DND-41 (cell line): ENCODE results near the gene FRG1.
A peak's percentile ranks its signal among the peaks of the same experiment; 100 is the strongest.
"Not testable (repeated sequence)": the region's sequence is repeated elsewhere in the genome, so short reads cannot be mapped to it uniquely, and the experiment has no call there.

ENCODE experiments used
- ATAC-seq: fragments of 200-7000 bp; cut with Tn5 transposase; 3 replicates; pipeline ENCODE4 v1.9.1; 2021; ENCODE audit warnings: low read depth; ENCODE audit not compliant: insufficient read depth
- DNase-seq: peaks from one replicate; pipeline ENCODE4 v3.0.0-alpha.2; 2020
- H2AFZ ChIP-seq: 2 replicates; pipeline ENCODE4 v1.6.0; 2012; ENCODE audit warnings: low read depth, low read length
- H3K27ac ChIP-seq: 2 replicates; pipeline ENCODE4 v1.5.1; 2012; ENCODE audit warnings: low read length, inconsistent platforms
- H3K27me3 ChIP-seq: fragments of 200-600 bp; sonication (generic); 2 replicates; pipeline ENCODE4 v1.6.0; 2012; ENCODE audit warnings: low read length, mild to moderate bottlenecking, inconsistent platforms; ENCODE audit not compliant: insufficient read depth, poor library complexity
- H3K36me3 ChIP-seq: 2 replicates; pipeline ENCODE4 v1.5.1; 2012; ENCODE audit warnings: low read length, inconsistent platforms; ENCODE audit not compliant: insufficient read depth
- H3K4me1 ChIP-seq: 2 replicates; pipeline ENCODE4 v1.5.1; 2012; ENCODE audit warnings: mild to moderate bottlenecking, low read length; ENCODE audit not compliant: insufficient read depth
- H3K4me2 ChIP-seq: 2 replicates; pipeline ENCODE4 v1.6.0; 2012; ENCODE audit warnings: mild to moderate bottlenecking, moderate library complexity, low read length, inconsistent platforms; ENCODE audit not compliant: insufficient read depth
- H3K4me3 ChIP-seq, 2 experiments: fragments of 200-600 bp in 1 of 2; shearing (Covaris generic) in 1 of 2; 2 replicates each; pipeline ENCODE4 v1.5.1; 2012 to 2016; ENCODE audit warnings: inconsistent platforms in 2 of 2, low read length in 2 of 2, mild to moderate bottlenecking in 2 of 2, low read depth in 1 of 2, moderate library complexity in 1 of 2
- H3K79me2 ChIP-seq: 2 replicates; pipeline ENCODE4 v1.6.0; 2012; ENCODE audit warnings: low read length, inconsistent platforms; ENCODE audit not compliant: insufficient read depth
- H3K9ac ChIP-seq: 2 replicates; pipeline ENCODE4 v1.6.0; 2012; ENCODE audit warnings: low read depth, mild to moderate bottlenecking, inconsistent platforms, low read length, moderate library complexity
- H3K9me3 ChIP-seq: 2 replicates; pipeline ENCODE4 v1.5.1; 2012; ENCODE audit warnings: low read length, moderate library complexity, mild to moderate bottlenecking, inconsistent platforms; ENCODE audit not compliant: insufficient read depth, severe bottlenecking
- H4K20me1 ChIP-seq: 2 replicates; pipeline ENCODE4 v1.6.0; 2012; ENCODE audit warnings: low read length; ENCODE audit not compliant: insufficient read depth
- CTCF ChIP-seq: IDR thresholded peaks from 2 replicates; pipeline ENCODE4 v1.5.1; 2012; ENCODE audit warnings: borderline replicate concordance, low read length, moderate library complexity, mild to moderate bottlenecking; ENCODE audit not compliant: poor library complexity, severe bottlenecking; ENCODE audit errors: extremely low read depth
- EZH2 ChIP-seq: IDR thresholded peaks from 3 replicates; pipeline ENCODE4 v1.6.1; 2012; ENCODE audit warnings: borderline replicate concordance, low read depth, mild to moderate bottlenecking, moderate library complexity, low read length, inconsistent platforms; ENCODE audit not compliant: severe bottlenecking

FRG1 gene

GRCh38 chr4:189981970-189982369 is 41.3 kb downstream of the FRG1 start:
- Histone ChIP-seq H3K36me3 (no peaks in the 10 kb centered on the region), H3K9me3 (no peaks in the 10 kb centered on the region), H3K4me3 (no peak overlapping the region), H3K4me2 (no peak overlapping the region), H4K20me1 (no peaks in the 10 kb centered on the region), H3K79me2 (no peaks in the 10 kb centered on the region), H3K27me3 (no peaks in the 10 kb centered on the region), H3K27ac (no peak overlapping the region), H3K9ac (no peak overlapping the region), H3K4me1 (no peaks in the 10 kb centered on the region), H2AFZ (no peak overlapping the region)
- ATAC-seq = no peak
- no peak for TF ChIP-seq CTCF
- no peak for TF ChIP-seq EZH2
- no peak for DNase-seq

GRCh38 chr4:189983916-189984526 is 43.3 kb downstream of the FRG1 start:
- H3K27ac ChIP-seq, ATAC-seq, H4K20me1 ChIP-seq, H2AFZ ChIP-seq, H3K4me3 ChIP-seq, H3K4me2 ChIP-seq, H3K4me1 ChIP-seq, H3K27me3 ChIP-seq, H3K9ac ChIP-seq, H3K9me3 ChIP-seq, H3K79me2 ChIP-seq, H3K36me3 ChIP-seq, DNase-seq: not testable (repeated sequence)

- ATAC-seq, H3K4me3 ChIP-seq, H3K36me3 ChIP-seq, H3K79me2 ChIP-seq, H3K4me1 ChIP-seq, H3K27ac ChIP-seq, H3K4me2 ChIP-seq, DNase-seq, H3K9ac ChIP-seq, H2AFZ ChIP-seq, H4K20me1 ChIP-seq, H3K9me3 ChIP-seq, H3K27me3 ChIP-seq: not testable (repeated sequence)
These were observed 44.0 kb downstream of the FRG1 start for GRCh38 chr4:189984661-189985060.

GRCh38 chr4:189985651-189986243 is 45.1 kb downstream of the FRG1 start:
- not testable (repeated sequence) for H3K9me3 ChIP-seq, H3K9ac ChIP-seq, H2AFZ ChIP-seq, H4K20me1 ChIP-seq, H3K27ac ChIP-seq, H3K4me1 ChIP-seq, ATAC-seq, H3K36me3 ChIP-seq, H3K27me3 ChIP-seq, DNase-seq, H3K79me2 ChIP-seq, H3K4me3 ChIP-seq, H3K4me2 ChIP-seq

- H4K20me1 ChIP-seq = no peaks in the 10 kb centered on the region
- ATAC-seq (peak; percentile 22; the same call in 1 of the 3 replicates), DNase-seq (no peak)
- H3K36me3 ChIP-seq = no peaks in the 10 kb centered on the region
- H3K4me1 ChIP-seq = no peaks in the 10 kb centered on the region
- H3K27me3 ChIP-seq = no peaks in the 10 kb centered on the region
- no peak overlapping the region for H3K9ac ChIP-seq
- H3K27ac ChIP-seq = no peak overlapping the region
- H2AFZ ChIP-seq = no peak overlapping the region
- H3K4me3 ChIP-seq = no peak overlapping the region
- no peaks in the 10 kb centered on the region for H3K79me2 ChIP-seq
- TF ChIP-seq EZH2 = no peak
- TF ChIP-seq CTCF = no peak
- H3K9me3 ChIP-seq = no peaks in the 10 kb centered on the region
- no peak overlapping the region for H3K4me2 ChIP-seq
These were observed 48.3 kb downstream of the FRG1 start for GRCh38 chr4:189988877-189989431.

- H3K9me3 ChIP-seq, H2AFZ ChIP-seq, H4K20me1 ChIP-seq, DNase-seq, H3K27me3 ChIP-seq, H3K36me3 ChIP-seq, H3K79me2 ChIP-seq, H3K9ac ChIP-seq, H3K4me1 ChIP-seq, H3K27ac ChIP-seq, ATAC-seq, H3K4me3 ChIP-seq, H3K4me2 ChIP-seq: not testable (repeated sequence)
These were observed 49.3 kb downstream of the FRG1 start for GRCh38 chr4:189989941-189990340.
